Cortex of kidney (tissue), 1 donor: ENCODE data around the gene SHANK2.

Experiments
- DNase-seq: peaks from one replicate; lab custom pipeline; 2025; lab: John Stamatoyannopoulos, UW

The SHANK2 gene

DNA sequence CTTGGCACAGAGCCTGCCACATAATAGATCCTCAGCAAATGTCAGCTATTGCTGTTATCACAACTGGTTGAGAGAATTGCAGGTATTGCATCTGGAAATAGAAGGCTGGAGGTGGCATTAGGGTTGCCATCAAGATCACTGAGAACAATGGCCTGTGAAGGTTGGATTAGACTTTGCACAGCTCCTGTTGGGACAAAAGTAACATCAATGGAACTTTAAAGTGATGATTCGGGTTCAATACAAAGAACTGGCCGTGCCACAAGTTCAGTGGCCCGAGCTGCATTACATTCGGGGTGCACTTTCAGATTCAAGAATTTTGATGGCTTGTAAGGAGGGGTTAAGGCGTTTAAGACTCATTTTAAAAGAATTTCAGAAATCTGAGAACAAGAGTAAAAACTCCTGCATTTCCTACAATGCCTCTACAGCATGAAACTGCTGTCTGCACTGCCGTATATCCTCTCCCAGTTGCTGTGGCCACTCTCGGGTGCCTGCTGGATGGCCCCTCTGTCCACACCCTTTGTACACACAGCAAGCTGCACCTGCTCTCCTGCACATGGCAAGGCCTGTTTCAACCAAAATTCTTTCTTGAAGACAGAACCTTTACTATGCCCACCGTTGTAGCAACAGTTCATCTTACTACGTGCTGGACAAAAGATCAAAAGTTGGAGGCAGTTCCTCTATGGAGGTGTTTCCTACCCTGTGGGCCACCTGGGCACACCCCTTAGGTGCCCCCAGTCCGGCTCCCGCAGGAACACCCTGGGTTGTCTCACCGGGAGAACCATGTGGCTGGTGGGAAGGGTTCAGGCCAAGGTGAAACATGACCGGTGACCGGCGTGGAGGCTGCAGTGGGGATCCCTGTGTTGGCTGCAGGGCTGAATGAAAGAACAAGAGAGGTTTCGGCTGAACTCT lies 17.5 kb upstream of the SHANK2 start:
- no peak for DNase-seq

DNA sequence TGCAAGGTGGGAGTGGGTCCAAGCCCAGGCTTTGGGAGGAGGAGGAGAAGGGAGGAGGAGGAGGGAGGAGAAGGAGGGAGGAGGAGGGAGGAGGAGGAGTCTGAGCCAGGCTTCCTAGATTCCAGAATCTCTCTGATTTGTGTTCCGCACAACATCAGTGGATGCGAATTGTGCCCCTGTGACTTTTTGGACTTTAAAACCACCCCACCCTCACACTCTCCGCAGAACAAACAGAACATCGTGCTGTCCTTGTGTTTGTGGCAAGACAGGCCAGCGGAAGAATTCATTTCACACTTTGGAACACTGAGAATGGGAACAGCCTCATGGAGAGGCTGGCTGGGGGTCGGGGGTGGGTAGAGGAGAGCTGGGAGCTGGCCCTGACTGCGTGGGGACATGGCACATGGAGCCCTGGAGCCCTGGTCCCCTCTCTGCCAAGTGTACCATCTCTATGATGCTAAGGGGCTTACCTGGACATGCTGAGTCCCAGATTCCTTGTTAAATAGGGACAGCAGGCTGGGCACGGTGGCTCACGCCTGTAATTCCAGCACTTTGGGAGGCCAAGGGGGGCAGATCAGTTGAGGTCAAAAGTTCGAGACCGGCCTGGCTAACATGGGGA lies 16.4 kb upstream of the SHANK2 start:
- DNase-seq: no peak

DNA sequence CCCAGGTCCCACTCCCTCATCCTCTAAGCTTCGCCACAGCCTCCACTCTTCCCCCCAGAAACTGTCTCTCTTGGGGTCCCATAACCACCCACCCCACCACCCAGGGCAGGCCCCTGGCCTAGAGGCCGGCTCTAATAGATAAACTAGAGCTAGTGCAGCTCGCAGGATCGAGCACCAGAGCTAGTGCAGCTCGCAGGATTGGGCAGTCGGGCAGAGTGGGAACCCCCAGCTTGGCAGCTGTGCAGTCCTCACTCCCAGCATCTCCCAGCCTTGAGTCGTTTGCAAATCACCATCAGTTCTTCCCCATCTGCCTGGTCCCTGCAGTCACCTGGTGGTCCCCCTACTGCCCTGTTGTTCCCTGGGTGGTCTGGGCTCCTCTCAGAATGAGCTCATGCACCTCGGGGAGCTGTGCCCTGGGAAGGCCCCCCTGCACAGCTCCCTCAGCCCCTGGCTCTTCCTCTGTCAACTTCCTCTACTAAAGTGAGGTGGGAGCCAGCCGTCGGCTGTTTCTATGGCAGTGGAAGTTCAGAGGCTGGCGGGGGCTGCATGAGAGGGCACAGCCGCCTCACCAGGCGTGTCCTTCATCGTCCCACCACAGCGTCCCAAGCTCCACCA lies 15.5 kb upstream of the SHANK2 start:
- DNase-seq: no peak

DNA sequence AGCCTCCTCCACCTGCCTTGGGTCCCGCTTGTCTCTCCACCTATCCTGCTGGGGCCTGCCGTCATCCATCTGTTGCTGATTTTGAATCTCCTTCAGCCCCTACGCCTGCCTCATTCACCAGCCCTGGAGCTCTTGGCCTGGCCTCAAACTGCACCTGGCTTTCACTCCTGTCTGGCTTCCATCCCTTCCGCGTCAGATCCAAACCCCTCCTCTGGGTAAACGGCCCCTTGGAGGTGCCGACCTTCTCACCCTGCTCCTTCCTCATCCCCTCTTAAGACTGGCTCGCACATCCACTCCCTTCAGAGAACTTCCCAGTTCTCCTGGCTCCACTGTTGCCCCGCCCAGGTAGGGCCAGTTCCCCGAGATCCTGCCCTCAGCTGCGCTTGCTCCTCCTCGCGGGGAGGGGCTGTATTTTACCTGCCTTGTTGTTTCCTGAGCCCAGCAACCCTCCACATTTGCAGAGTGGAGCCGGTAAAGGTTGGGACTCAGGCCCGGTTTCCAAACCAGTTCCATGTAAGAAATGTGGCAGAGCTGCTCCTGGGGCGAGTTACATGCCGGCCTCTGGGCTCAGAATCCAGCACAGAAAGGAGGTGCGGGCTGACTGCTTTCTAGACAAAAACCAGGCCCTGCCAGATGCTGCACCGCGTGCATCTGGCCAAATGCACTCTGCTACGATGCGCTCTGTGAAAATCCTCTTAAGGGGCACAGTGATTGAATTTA lies 13.9 kb upstream of the SHANK2 start:
- no peak for DNase-seq

DNA sequence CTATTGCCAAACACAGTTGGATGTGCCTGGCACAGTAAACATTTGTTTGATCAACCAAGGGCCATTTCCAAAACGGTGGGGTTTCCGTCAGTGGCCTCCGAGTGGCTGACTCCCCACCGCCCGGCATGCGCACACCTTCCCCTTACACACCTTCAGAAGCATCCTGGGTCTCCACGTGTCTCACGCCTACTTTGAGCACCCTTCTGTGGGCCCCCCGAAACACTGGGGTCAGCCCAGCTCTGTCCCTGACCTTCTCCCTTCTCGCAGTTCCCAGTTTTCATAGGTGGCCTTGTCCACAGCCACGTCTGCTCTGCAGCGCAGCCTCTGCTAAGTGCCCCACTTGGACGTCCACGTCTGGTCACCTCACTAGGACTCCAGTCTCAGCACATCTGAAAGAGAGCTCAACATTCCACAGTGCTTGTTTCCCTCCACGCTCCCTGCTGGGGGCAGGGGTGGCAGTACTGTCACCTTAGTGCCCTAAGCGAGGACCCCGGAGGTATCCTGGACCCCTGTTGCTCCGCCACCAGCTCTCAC lies 13.2 kb upstream of the SHANK2 start:
- no peak for DNase-seq

DNA sequence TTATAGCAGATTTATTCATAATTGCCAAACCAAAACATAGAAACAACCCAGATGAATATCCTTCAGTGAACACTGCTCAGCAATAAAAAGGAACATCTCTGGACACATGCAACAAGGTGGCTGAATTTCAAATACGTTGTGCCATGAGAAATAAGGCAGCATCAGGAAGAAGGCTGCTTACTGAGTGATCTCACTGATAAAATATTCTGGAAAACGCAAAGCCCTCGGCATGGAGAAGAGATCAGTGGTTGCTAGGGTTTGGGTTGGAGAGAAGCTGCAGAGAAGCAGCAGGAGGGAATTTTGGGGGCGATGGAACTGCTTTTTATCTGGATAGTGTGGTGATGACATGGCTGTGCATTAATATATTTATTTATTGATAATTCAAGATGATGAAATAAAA lies 11.0 kb upstream of the SHANK2 start:
- DNase-seq: no peak

DNA sequence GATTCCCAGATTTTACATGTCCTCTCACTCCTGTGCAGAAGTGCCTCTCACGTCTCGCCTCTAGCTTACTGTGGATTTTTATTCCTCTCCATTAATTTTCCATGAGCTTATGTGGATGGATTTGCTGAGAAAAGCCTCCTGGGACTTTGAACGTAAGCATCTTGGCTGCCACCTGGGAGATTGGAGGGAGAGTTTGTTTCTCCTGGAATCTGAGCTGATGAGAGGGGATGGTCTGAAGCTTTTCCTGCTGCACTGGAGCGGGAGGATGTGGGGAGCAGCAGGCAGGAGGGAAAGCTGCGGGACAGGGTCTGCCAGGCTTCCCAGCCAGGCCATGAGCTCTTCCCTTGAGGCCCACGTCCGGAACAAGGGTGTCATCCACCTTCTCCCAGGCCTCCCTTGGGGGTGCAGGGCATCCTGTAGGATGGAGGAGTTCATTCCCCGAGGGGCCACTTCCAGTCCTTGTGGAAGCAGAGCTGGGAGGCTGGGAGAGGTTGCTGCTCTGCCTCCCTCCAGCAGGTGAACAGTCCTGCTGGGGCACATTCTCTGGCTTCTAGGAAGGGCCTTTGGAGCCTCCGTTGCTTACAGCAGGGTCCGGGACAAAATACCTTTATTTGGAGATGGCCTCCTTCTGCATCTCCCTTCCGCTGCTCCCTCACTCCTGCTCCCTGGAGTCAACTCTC lies 3.6 kb upstream of the SHANK2 start:
- DNase-seq: no peak

DNA sequence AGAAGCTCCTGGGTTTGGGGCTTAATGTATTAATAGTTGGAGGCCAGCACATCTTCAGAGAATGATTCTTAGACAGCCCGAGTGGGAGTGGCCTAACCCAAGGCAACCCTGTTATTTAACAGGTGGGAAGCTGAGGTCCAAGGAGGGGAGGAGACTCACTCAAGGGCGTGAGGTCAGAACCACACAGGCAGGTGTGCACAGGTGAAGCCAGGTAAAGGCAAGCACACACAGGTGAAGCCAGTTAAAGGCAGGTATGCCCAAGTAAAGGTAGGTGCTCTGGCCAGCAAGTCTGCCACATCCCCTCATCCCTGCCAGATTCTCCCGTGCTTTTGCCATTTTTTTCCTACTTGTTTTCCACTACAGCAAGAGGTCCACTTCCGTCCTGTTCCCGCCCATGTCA lies 2.9 kb upstream of the SHANK2 start:
- DNase-seq: no peak

DNA sequence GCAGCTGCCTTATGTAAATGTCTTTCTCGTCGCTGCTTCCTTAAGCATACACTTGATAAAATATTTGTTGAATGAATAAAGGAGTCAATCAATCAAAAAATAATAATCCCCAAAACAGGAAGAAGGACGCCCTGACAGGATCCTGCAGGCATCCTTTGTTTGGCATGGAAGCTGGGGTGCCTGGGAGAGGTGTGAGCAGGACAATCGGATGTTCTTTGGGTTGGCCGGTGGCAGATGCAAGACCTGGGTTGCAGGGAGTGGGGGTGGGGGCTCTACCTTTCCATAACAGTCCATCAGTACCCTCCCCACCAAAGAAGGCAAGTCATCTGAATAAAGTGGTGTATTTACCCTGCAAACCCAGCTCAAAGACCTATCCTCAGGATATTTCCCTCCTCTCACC lies 1.4 kb upstream of the SHANK2 start:
- DNase-seq: no peak

DNA sequence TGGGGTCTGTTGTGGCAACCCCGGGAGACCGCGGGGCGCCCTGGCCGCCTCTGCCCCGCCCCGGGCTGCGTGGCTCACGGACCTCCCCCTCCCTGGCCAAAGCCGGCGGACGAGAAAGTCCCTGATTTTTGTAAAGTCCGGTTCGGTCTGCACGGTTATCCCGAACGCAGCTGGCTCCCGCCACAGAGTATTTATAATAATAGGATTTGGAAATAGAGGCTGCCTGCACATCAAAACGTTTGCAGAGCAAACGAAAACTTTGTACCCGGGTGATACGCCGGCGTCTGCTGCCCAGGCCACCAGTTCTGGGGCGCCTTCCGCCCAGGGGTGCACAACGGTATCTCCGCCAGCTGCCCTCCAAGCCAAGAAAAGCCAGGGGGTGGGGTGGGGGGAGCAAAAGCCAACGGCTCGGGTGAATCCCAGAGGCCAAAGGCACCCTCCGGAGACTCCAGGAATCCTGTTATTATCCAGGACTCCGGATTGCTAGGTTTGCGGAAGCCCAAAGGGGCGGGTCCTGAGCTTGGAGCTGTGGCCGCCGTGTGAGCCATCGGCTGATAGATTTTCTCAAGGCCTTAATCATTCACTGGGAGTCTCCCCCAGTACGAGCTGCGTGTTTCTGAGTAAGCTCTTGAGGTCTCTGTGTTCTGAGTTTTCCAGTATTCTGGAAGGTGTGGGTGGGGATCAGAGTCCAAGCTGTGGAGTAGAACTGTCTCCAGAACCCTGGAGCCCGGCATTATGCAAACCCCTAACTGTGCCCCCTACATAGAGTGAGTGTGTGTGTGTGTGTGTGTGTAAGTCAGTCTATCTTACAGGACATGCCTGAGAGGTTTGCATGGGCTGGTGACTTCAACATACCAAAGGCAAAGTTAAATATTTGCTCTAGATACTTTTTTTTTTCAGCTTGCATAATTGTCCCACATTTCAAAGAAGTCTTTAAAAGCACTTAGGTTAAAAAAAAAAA lies 673 bp upstream of the SHANK2 start:
- no peak for DNase-seq

DNA sequence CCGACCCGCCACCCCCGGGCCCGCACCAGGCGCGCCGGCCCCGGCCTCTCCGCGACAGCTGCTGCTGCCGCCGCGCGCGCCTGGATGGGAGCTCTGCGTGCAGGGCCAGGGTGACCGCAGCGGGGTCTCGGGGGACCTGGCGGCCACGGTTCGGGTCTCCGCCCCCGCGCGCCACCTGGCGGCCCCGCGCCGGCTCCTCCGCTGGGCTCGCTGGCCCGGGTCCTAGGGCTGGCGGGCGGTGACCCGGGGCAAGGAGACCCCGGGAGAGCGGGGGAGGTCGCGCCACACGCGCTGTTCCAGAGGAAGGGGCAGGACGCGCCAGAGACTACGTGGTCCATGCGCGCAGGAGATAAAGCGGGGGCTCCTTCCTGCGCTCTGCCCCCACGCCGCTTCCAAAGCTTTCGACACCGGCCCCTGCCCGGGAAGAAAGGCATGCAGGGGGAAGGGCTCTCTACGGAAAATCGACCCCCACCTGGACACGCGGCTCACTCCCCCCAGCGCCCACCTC lies 562 bp downstream of the SHANK2 start:
- DNase-seq: no peak

DNA sequence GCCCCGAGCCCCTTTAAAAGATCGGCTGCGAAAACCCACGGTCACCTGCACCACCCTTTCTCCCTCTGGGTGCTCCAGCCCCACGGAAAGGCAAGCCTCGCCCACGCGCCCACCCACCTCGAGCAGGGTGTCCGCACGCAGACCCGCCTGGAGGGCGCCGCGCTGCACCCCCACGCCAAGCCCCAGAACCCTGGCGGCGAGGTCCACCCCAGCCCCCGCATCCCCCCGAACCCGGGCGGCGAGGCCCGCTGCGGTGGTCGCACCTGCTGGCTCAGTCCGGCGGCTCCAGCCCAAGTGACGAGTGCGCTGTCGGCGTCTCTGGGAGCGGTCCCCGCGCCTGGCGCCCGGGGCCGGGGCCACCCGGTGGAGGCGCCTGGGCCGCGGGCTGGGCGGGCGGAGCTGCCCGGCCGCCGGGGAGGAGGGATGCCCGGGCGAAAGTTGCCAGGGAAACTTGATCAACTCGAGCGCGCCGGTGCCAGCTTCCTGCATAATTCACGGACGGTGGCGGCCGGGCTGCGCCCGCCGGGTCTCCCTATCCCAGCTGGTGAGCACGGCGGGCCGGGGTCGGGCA lies 1.1 kb downstream of the SHANK2 start:
- DNase-seq: no peak

DNA sequence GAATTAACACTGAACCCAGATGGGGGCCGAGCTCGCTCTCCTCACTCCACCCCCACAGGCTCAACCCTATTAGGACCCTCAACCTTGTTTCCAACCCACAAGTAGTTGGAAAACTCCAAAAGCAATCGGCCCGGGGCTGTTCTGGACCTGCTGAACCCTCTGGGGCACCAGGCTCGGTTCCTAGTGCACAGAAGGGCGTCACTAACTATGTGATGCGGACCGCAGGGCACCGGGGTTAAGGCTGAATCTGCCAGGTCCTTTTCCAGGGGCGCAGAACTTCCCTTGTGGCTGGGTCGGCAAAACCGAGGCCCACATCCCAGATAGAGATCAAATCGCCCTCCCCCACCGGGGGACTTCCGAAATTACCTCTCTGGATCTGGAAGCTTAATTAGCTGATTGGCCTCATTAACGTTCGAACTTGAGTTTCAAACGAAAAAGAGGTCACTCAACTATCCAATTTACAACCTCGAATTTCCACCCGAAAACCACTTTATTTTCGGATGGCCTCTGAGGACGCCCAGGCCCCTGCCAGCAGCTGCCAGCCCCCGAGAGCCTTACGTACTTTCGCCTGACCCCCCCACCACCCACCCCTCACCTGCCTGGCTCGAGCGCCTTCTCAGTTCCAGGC lies 1.7 kb downstream of the SHANK2 start:
- no peak for DNase-seq

DNA sequence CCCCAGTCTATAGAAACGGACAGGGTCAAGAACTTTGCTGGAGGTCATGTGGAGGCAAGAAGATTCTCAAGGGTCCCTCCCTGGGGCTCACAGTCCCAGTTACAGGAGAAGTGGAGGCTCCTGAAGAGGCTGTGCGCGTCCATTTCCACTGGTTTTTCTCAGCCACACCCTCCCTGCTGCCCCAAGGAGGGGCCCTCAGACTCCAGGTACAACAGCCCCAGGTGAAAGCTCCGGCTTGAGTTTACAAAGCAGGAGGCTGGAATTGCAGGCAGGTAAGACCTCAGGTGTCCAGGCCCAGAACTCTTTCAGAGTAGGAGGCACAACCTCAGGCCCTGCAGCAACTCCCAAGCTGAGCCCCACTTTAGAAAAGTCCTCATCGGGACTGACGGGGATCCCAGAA lies 3.1 kb downstream of the SHANK2 start:
- no peak for DNase-seq

DNA sequence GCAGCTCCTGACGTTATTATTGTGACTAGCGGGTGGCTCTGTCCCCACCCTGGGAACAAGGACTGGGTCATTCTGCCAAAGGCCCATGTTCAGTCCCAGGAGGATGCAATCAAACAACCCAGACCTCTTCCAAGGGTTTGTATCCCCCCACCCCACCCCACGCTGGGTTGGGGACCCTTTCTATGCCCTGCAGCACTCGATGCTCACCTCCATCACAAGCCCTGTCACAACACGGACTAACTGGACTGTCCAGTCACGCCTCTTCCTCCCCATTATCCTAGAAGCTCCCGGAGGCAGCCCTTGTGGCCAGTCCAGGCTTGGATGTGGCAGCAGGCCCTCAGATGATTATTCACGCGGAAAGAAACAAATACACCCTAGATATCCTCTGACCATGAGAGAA lies 3.7 kb downstream of the SHANK2 start:
- DNase-seq: no peak

DNA sequence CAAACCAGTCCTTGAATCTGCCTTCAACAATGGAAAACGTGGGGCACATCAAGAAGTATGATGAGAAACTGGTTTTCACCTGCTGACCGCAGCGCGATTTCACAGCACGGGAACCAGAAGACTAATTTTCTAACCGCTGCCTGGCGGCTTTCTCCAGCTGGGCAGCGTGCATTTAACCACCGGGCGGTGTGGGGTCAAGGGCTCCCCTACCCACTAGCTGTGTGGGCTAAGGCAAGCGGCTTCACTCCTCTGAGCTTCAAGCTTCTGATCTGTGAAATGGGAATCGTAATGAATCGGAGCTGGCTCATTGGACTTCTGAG lies 4.2 kb downstream of the SHANK2 start:
- no peak for DNase-seq

DNA sequence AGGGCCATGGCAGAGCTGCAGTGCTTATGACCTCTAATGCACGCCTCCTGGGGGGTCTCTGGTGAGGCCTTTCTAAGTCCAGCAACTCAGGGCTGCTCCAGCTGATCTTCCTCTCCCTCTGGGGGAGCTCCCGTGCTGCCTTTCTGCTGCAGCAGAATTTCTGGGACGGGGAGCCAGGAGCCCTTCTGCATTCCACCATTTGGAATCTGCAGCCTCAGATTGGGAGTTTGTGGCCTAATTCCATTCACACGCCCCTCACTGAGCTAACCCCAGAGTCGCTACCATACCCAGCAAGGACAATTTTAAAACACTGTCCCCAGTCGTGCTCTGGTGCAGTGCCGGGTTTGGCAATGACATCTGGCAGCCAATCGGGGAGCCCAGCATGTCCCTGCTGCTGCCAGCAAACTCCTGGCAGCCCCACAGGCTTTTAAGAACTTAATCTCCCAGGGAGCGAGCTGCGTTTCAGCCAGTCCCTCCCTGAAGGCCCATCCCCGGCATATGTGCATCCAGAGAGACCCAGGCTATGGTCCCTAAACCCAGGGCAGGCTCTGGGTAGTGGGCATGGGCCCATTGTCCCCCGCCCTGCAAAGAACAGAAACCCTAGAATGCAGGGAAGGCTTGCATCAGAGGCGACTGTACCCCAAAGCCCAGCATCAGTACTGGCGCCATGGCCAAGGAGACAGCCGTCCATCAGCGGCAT lies 4.7 kb downstream of the SHANK2 start:
- no peak for DNase-seq

DNA sequence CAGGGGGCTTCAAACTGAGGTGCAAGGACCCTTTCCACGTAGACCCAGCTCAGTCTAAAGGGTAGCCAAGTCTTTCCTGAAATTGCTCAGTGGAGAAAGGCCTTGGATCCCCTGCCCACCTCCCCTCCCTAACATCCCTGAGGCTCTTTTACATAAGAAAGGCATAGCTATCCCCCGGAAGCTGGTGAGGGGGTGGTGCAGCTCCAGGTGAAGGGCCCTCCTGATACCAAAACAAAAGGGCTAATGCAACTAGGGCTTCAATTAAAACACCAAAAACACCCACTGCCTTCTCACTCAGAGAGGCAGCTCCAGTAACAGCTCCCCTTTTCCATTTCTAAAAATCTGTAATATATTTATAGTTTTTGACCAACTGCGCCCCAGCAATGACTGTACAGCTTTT lies 5.8 kb downstream of the SHANK2 start:
- no peak for DNase-seq
